RPMI8226 (cell line): ENCODE results near the gene DGKB.

ENCODE experiments used
- DNase-seq: peaks from one replicate; pipeline ENCODE4 v3.0.0-alpha.2; 2015

The DGKB gene

DNA sequence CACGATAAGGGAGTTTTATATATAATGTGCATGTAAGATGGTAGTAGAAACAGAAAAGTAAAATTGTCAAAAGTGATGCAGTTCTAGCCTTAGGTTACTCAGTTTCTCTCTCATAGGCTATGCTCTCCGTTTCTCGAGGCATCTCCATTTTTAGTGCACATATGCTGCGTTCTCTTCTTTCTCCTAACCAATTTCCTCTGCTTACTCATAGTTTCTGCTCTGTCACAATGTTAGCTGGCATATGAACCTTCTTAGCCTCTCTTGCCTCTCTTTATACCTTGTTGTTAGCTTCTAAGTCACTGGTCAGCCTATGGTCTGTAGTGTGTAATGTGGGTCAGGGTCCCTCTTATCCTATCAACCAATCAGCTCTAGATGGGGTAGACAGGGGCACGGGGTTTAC lies 632.5 kb downstream of the DGKB start:
- DNase-seq, result no peak

GRCh38 chr7:14260011-14260410 lies 642.5 kb downstream of the DGKB start:
- DNase-seq, result no peak

DNA sequence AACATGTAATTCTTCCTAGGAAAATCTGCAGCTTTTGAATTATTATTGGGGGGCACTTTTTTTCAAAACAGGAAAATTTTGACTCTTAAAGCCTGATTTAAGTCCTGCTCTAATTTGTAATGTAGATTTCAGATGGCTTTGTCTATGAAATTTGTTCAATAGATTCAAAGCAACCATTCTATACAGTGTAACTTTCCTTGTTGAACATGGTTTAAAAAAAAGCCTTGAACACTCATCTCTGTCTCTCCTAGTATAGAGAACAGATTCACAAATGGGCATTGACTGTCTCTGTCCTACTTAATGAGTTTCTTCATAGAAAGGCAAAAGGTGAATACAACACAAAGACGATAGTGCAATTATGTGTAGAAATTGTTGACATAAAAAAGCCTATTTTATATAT lies 643.7 kb downstream of the DGKB start:
- no peak for DNase-seq

DNA sequence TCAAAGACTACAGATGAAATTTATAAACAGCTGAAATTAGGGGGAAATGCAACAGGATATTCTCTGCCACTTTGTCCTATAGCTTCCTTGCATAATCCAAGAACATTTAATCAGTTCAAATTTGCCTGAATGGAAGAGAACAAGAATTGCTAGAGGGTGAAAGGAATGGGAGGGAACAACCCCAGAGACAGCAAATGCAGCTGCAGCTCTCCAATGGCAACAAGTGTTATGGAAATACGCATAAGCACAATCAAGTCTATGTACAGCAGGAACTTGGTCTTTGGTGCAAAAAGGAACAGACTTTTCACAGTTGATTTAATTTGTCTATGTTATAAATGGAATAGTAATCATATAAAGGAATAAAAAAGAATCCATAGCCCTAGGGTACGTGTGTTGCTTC lies 644.1 kb downstream of the DGKB start:
- DNase-seq, result no peak

- no peak for DNase-seq
Observed at GRCh38 chr7:14252458-14252857, 650.1 kb downstream of the DGKB start.

- no peak for DNase-seq
Observed at GRCh38 chr7:14242175-14242574, 660.4 kb downstream of the DGKB start.

DNA sequence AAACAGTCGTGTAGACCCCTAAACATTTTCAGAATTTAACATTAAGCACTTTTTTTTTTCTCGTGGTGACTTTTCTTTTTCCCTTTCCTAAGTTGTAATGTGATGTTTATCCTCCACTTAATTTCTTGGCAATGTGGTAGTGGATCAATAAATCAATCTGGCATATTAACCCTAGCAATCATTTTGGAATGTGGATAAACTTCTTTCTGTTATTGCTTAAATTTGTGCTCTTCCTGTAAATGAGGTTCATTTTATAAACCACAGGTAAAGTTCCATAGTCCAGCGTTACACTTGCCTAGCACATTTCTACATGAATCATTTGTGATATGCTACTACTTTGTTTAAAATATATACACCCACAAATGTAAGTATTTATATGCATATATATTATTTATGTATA lies 665.7 kb downstream of the DGKB start:
- no peak for DNase-seq

DNA sequence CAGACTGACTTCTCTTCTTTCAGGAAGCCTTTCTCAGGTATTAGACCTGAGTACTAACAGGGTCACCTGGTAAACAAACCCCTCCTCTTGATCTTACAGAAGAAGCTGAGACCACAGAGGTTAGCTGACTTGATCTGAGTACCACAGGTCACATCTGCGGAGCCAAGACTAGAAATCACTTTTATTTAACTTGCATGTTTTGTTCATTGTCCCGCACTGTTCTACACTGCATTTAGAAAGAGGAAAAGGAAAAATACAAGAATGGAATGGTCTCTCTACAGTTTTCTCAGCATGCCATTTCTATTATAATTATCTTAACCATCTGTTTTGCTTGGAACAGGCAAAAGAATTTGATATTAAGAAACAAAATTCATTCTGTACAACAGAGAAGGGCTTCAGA lies 667.5 kb downstream of the DGKB start:
- no peak for DNase-seq

- no peak for DNase-seq
Observed at GRCh38 chr7:14233868-14234369, 668.6 kb downstream of the DGKB start.

- DNase-seq, result no peak
Observed at GRCh38 chr7:14233076-14233867, 669.3 kb downstream of the DGKB start.

DNA sequence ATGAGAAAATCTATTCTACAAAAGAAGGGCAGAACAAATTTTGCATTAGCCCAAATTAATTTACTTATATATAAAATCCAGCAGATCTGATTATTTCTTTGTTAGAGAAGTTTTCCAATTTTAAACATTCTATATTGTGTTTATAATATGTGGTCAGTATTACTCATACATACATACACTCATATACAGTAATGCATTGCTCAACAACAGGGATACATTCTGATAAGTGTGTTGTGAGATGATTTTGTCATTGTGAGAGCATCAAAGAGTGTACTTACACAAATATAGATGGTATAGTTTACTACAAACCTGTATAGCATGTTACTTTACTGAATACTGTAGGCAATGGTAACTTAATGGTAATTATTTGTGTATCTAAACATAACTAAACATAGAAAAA lies 673.5 kb downstream of the DGKB start:
- no peak for DNase-seq

- no peak for DNase-seq
Observed at GRCh38 chr7:14228341-14228740, 674.2 kb downstream of the DGKB start.

GRCh38 chr7:14226126-14226525 lies 676.4 kb downstream of the DGKB start:
- no peak for DNase-seq

GRCh38 chr7:14219125-14219524 lies 683.4 kb downstream of the DGKB start:
- no peak for DNase-seq

GRCh38 chr7:14218338-14218737 lies 684.2 kb downstream of the DGKB start:
- no peak for DNase-seq

GRCh38 chr7:14209896-14210484 lies 692.6 kb downstream of the DGKB start:
- no peak for DNase-seq

GRCh38 chr7:14207711-14208110 lies 694.8 kb downstream of the DGKB start:
- no peak for DNase-seq

DNA sequence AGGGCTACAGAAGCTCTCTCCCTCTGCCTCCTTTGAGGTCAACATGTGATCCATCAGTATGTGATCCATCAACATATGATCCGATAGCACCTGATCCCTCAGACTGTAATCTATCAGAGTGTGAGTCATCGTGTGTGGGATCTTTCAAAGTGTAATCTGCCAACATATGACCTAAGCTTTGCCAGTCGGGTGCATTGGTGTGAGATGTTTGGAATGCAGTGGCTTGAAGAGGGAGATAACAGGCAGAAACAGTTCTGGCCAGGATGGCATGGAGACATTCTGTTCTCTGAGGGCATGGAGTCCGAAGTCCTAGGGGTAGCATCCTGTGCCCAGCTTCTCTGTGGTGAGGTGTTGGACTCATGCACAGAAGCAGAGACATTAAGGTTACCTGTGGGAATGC lies 695.4 kb downstream of the DGKB start:
- DNase-seq, result no peak

GRCh38 chr7:14206121-14206520 lies 696.4 kb downstream of the DGKB start:
- DNase-seq, result no peak

DNA sequence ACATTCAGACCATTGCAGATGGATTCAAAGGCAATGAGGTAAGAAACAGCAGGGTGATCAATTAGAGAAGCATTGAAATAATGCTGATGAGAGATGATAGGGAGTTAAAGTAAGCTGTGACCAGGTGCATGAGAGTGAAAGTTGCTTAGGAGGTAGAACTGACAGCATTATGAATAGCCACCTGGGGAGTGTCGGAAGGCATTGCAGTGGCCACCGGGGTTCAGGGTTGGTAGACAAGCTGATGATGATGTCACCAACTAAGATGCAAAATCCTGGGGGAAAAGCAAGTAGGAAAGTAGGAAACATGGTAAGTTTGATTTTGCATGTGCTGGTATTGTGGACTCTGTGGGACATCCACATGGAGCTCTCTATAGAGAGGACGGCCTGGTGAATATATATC lies 701.2 kb downstream of the DGKB start:
- DNase-seq, result peak; percentile 61

GRCh38 chr7:14199336-14199735 lies 703.2 kb downstream of the DGKB start:
- no peak for DNase-seq

DNA sequence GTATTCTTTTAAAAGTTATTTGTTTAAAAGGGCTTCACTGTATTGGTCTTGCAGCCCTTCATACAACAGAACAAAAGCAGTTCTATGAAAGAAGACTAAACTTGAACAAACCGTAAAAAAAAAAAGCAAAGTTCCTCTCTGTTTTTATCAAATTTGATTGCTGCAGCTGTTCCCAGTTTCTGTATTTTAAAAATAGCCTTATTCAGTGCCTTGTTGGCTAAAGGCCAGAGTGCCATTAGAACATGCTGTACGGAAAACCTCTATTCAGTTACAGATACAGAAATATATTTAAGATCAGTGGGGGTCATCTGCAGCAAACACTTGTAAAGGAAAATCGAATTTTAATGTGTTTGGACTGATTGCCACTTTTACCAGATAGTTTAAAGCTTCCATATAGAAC lies 705.3 kb downstream of the DGKB start:
- DNase-seq, result peak; percentile 76

DNA sequence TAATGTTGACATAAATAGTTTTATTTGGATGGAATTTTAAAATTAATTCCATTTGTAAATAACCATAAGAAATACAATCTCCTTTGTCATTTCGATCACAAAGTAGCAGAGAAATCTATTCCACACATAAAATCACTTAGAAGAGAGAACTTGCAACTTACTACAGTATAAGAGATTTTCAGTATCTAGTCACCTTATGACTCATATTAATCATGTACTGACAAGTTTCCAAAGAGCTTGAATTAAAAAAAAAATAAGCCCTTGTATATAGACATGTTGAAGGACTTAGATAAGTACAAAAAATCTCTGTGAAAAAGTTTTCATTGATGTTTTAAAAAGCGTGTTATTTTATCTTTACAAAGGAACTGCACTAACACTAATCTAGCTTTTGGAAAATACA lies 706.0 kb downstream of the DGKB start:
- no peak for DNase-seq

DNA sequence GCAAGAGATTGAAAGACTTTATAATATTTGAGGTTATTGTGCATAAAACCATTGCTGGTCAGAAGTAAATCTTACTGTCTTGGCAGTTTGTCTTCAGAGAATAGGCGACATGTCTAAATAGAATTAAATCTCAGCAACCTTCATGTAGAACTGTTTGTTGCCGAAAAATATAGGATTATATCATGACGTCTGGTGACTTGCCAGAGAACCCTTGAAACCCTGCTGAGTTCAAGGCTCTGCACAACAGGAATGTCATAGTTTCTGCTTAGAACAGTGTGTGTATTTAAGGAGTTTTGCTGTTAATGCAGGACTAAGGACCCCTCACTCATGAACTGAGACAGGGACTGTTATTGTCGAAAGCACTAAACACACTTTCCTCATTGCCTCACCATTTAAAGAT lies 706.7 kb downstream of the DGKB start:
- DNase-seq, result no peak

DNA sequence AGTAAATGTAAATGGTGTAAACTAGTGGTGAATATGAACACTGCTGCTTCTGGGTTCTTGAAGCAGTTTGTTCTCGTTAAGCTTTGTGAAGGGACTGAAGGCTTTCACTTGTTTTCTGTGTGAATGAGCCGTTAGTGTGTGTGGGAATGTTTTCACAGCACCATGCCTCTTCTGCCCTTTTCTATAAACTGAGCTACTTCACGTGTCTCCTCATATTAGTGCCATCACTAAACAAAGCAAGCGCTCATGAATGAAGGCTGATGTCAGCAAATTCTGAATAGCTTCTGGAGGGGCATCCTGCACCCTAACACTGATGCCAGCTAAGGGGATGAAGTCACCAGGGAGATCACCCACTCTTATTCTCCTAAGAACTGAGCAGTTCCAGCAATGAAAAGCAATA lies 707.5 kb downstream of the DGKB start:
- no peak for DNase-seq
